Measurements from ENCODE around the gene ADAP1. TPM values are rescaled to one million over a fixed set of nuclear protein-coding genes. Genes with fewer than 3 reads are reported as not detected.

ADAP1 gene
- total and polyA plus RNA-seq, 2 of the 13 experiments (the other 11 are each of a cell fraction or from before 2014, with no cell fraction given): 10.5 to 24.6 TPM

GRCh38 chr7:960269-960871 is 5.9 kb upstream of the ADAP1 start (continued):
- TF ChIP-seq ZHX2 (IDR thresholded peaks at IDR 0.05; ENCODE audit: low read depth) (no peak), ZHX2 (CRISPR knock-in tag; IDR thresholded peaks at IDR 0.05; ENCODE audit: borderline replicate concordance) (no peak), ZNF33A (CRISPR knock-in tag; IDR thresholded peaks at IDR 0.05; ENCODE audit: borderline replicate concordance) (no peak), DDIT3 (CRISPR knock-in tag; IDR thresholded peaks at IDR 0.05) (no peak), ZBTB2 (CRISPR knock-in tag; IDR thresholded peaks at IDR 0.05; ENCODE audit: low read depth) (no peak), FUBP1 (CRISPR knock-in tag; IDR thresholded peaks at IDR 0.05; ENCODE audit: borderline replicate concordance) (no peak), ZNF780A (CRISPR knock-in tag; IDR thresholded peaks at IDR 0.05) (no peak), ZHX1 (CRISPR knock-in tag; IDR thresholded peaks at IDR 0.05; ENCODE audit: low read depth) (0 out of 2 replicates have a peak, but pooled peaks have one; percentile 56), MXD3 (CRISPR knock-in tag; IDR thresholded peaks at IDR 0.05) (0 out of 2 replicates have a peak, but pooled peaks have one; percentile 42), HNF1B (CRISPR knock-in tag; IDR thresholded peaks at IDR 0.05) (peak; percentile 64), CENPT (CRISPR knock-in tag; IDR thresholded peaks at IDR 0.05; ENCODE audit: low read depth) (no peak), RFX1 (IDR thresholded peaks at IDR 0.05) (no peak)
